Kidney (tissue), 14 donors: ENCODE results near the gene HDLBP. TPM values are rescaled to one million over a fixed set of nuclear protein-coding genes. Genes with fewer than 3 reads are reported as not detected.
A peak's percentile ranks its signal among the peaks of the same experiment; 100 is the strongest.

ENCODE experiments used
- DNase-seq, 5 donors: peaks; one replicate each; pipeline ENCODE4 v3.0.0-alpha.2; 2013 to 2020
- FAIRE-seq: peaks from 2 replicates; lab custom pipeline; 2012; peaks lifted over from hg19 to GRCh38; lab: Jason Lieb, UNC
- H3K27ac ChIP-seq, 2 donors: one replicate each; pipeline ENCODE4 v1.7.0; 2013; ENCODE audit warnings: low read depth in 2 of 2, low read length in 2 of 2, inconsistent platforms in 1 of 2
- H3K27me3 ChIP-seq: one replicate; pipeline ENCODE4 v1.7.1; 2013; ENCODE audit warnings: low read length, inconsistent platforms; ENCODE audit not compliant: control insufficient read depth, insufficient read depth
- H3K36me3 ChIP-seq, 3 donors: one replicate each; pipeline versions ENCODE4 v1.7.0 to v1.7.1; 2013; ENCODE audit warnings: low read length in 3 of 3, control low read depth in 1 of 3, inconsistent platforms in 1 of 3; ENCODE audit not compliant: insufficient read depth in 3 of 3, control insufficient read depth in 2 of 3
- H3K4me1 ChIP-seq, 3 donors: one replicate each; pipeline versions ENCODE4 v1.7.0 to v1.7.1; 2013; ENCODE audit warnings: low read length in 3 of 3, inconsistent platforms in 1 of 3, low read depth in 1 of 3; ENCODE audit not compliant: control insufficient read depth in 2 of 3, insufficient read depth in 2 of 3
- H3K4me3 ChIP-seq, 3 donors: one replicate each; pipeline versions ENCODE4 v1.7.0 to v1.8.1; 2013; ENCODE audit warnings: low read length in 3 of 3, control low read depth in 1 of 3, inconsistent platforms in 1 of 3
- H3K9ac ChIP-seq, 3 donors: one replicate each; pipeline versions ENCODE4 v1.7.0 to v1.7.1; 2013; ENCODE audit warnings: low read length in 3 of 3, control low read depth in 1 of 3, inconsistent platforms in 1 of 3
- H3K9me3 ChIP-seq, 3 donors: one replicate each; pipeline versions ENCODE4 v1.7.0 to v1.7.1; 2013; ENCODE audit warnings: low read length in 3 of 3, control low read depth in 1 of 3, inconsistent platforms in 1 of 3; ENCODE audit not compliant: control insufficient read depth in 2 of 3, insufficient read depth in 1 of 3
- CTCF ChIP-seq: IDR thresholded peaks from 3 replicates; pipeline ENCODE4 v1.5.1; 2012; ENCODE audit warnings: mild to moderate bottlenecking, moderate library complexity, borderline replicate concordance; ENCODE audit not compliant: insufficient read depth; ENCODE audit errors: extremely low read depth
- intact Hi-C: fragments of 100-400 bp; cut with DNase I; formaldehyde crosslinking; loops from one replicate; pipeline ENCODE4 v1.11.1; 2022
- polyA plus RNA-seq: library from polyadenylated mRNA; stranded (reverse); fragments of 350-450 nt; fragmentation: Illumina TruSeq; extraction: RNeasy Lipid Tissue Mini Kit (QIAGEN cat#74804); gene quantifications from one replicate; pipeline ENCODE4 v1.2.3, GENCODE V29; 2014; ENCODE audit warnings: low read depth, low replicate concordance; ENCODE audit not compliant: insufficient read depth
- total RNA-seq: library from RNA; stranded (reverse); fragmentation: NEBNext Ultra II Directional; extraction: Animal tissue kit (Norgen Biotek cat#: 25700); gene quantifications from one replicate; pipeline ENCODE4 v1.2.1, GENCODE V29; 2021
- donor health status: control.
- donor health status: control.
- donor health status: control.
- donor health status: control.
- donor health status: control.
- donor health status: DM: yes; HTN: yes; CAD: no.
- donor health status: Normal renal cell carcinoma (clear cell type).

The HDLBP gene
- total and polyA plus RNA-seq, 2 donors from 2014 or later: 256 to 356 TPM

GRCh38 chr2:241315879-241316631 is 583 bp upstream of the HDLBP start, which contains the start of gene SEPTIN2:
Gene SEPTIN2 (plus strand): TSS chr2:241315925. CDS start chr2:241324233, 8,308 bp downstream.
- Histone ChIP-seq H3K9ac (peak within 1 kb of the TSS; percentile 89 to 98 (median 93)), H3K4me3 (peak within 1 kb of the TSS; percentile 82 to 96 (median 94)), H3K36me3 (no peaks in the 10 kb centered on the region), H3K4me1 (peaks cover 7 to 18% (median 17%) of the 10 kb centered on the region in 3 donors), H3K27me3 (no peaks in the 10 kb centered on the region), H3K27ac (peak within 1 kb of the TSS; percentile 99 to 100), H3K9me3 (no peaks in the 10 kb centered on the region)
- DNase-seq (peak in 3 of 5 donors; percentile 88 to 96 (median 89)), FAIRE-seq (no peak)
- intact Hi-C loops: no loop called here
- no peak for TF ChIP-seq CTCF

GRCh38 chr2:241314226-241315092 is 1.0 kb downstream of the HDLBP start:
- FAIRE-seq: no peak
- DNase-seq: peak in 1 of 5 donors; percentile 74
- H3K4me1 ChIP-seq: peaks cover 7 to 16% (median 14%) of the 10 kb centered on the region in 3 donors
- H3K27ac ChIP-seq: peak overlapping the region; percentile 99 to 100
- no peaks in the 10 kb centered on the region for H3K27me3 ChIP-seq
- no peaks in the 10 kb centered on the region for H3K9me3 ChIP-seq
- H3K4me3 ChIP-seq: peak overlapping the region; percentile 70 to 96 (median 82)
- intact Hi-C loops: no loop called here
- H3K36me3 ChIP-seq: no peaks in the 10 kb centered on the region
- TF ChIP-seq CTCF: peak; percentile 3
- peak overlapping the region; percentile 56 to 92 (median 87) for H3K9ac ChIP-seq

- H3K9ac ChIP-seq: peak overlapping the region in 1 of 3 donors; percentile 87
- no peak for TF ChIP-seq CTCF
- peaks cover 7 to 19% (median 16%) of the 10 kb centered on the region in 3 donors for H3K4me1 ChIP-seq
Observed at GRCh38 chr2:241313543-241314095, 1.9 kb downstream of the HDLBP start.

More at GRCh38 chr2:241313543-241314095, 1.9 kb downstream of the HDLBP start:
- Histone ChIP-seq H3K36me3 (no peaks in the 10 kb centered on the region), H3K9me3 (no peaks in the 10 kb centered on the region), H3K27me3 (no peaks in the 10 kb centered on the region), H3K27ac (no peak overlapping the region), H3K4me3 (peak overlapping the region in 1 of 3 donors; percentile 82)
- intact Hi-C loops: no loop called here
- no peak for DNase-seq
- FAIRE-seq: no peak
